Raji (cell line): Measurements from ENCODE around the gene SFXN5.

ENCODE experiments used
- POLR2A ChIP-seq: IDR thresholded peaks from 2 replicates; pipeline ENCODE4 v1.6.1; 2011; ENCODE audit warnings: low read depth, low read length, control low read depth; ENCODE audit not compliant: insufficient read depth

SFXN5 gene

GRCh38 chr2:72975017-72975416 lies 96.5 kb downstream of the SFXN5 start:
- TF ChIP-seq POLR2A: no peak

DNA sequence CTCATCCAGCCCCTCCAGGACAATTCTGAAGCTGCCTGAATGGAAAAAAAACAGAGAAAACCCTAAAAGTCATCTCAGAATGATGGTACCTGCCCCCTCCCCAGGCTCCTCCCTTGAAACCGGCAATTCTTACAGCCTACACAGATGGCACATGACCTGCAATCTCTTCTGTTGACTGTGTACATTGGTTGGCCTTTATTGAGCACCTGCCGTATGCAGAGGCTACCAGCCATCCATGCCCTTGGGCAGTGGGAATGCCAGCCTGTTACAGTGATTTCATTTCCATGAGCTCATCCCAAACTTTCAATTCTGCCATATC lies 97.1 kb downstream of the SFXN5 start:
- no peak for TF ChIP-seq POLR2A

GRCh38 chr2:72973566-72974435 lies 97.7 kb downstream of the SFXN5 start:
- no peak for TF ChIP-seq POLR2A

- TF ChIP-seq POLR2A: no peak
Measured at GRCh38 chr2:72973137-72973535, 98.4 kb downstream of the SFXN5 start.

DNA sequence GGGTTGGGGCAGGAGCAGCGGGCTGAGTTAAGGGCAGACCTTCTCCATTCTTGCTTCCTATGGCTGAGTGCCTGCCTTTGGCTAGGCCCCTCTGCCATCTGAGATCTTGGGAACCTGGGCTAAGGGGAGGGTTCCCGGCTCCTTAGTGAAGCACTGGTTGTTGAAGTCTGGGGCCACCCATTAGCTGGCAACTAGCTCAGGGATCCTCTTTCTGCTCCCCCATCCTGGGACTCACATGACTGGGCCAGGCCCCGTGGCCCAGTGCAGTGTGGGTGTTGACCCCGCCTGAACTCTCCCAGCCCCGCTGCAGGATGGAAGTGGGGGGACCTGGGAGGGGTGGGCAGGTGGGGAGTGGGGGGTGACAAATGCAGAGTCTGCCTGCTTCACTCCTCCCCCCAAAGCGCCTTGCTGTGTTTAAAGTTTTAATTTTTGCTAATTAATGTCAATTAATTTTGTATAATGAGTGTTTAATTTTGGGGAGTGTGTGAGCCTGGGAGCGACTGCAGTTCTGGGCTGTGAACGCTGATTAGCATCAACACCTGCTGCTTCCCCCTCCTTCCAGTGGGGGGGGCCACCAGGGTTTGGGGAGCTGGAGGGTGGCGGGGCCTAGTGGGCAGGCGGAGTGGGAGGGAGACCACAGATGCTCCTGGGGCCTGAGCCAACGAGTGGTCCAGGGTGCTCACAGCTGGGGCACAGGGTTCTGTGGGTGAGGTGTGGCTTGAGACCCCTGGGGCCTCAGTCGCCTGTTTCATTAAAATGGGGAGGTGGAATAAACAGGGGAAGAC lies 99.0 kb downstream of the SFXN5 start:
- no peak for TF ChIP-seq POLR2A

- no peak for TF ChIP-seq POLR2A
Measured at GRCh38 chr2:72971036-72971435, 100.5 kb downstream of the SFXN5 start.

- TF ChIP-seq POLR2A: no peak
Measured at GRCh38 chr2:72969706-72970105, 101.8 kb downstream of the SFXN5 start.

DNA sequence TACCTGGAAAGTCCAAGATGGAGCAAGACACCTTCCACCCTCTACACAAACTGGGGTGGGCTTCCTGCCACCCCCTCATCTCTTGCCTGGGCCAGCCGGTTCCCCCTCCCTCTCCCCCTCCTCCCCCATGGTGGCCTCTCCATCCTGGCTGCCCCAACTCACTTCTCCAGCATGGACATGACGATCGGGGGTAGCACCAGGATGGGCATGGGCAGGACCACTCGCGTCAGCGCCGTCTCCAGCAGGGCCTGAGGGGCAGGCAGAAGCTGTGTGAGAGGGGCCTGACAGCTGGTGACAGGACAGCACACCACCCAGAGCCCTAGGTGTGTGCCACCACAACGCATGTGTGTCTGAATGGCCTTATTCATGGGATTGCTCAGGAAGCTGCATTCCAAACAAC lies 103.2 kb downstream of the SFXN5 start:
- TF ChIP-seq POLR2A: no peak

DNA sequence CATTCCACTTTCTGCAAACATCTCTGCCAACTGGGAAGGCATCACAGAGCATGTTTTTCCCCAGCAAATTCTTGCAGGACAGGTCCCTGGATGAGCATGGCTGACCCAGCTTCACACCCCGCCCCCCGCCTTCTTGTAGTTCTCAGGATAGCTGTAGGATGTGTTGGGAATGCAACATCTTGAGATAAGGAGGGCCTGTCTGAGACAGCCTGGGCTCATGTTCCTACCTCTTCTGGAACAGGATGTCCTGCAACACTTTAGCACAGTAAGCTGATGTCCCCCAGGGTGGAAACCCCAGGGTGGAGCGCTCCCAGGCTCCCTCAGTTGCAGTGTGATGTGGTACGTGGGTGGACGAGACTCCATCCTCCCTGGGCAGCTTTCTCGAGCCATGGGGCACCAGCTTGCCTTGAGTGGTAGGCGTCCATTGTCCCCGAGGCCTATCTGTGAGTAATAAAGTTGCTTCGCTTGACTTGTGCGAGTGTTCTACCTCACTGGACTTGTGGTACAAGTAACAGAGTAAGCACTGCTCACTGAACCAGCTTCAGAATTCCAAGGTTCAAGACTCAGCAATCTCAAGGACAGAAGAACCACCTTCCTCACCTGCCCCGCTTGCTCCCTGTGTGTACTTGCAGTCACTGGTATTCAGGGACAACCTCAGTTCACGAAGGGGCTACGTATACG lies 105.6 kb downstream of the SFXN5 start:
- no peak for TF ChIP-seq POLR2A

DNA sequence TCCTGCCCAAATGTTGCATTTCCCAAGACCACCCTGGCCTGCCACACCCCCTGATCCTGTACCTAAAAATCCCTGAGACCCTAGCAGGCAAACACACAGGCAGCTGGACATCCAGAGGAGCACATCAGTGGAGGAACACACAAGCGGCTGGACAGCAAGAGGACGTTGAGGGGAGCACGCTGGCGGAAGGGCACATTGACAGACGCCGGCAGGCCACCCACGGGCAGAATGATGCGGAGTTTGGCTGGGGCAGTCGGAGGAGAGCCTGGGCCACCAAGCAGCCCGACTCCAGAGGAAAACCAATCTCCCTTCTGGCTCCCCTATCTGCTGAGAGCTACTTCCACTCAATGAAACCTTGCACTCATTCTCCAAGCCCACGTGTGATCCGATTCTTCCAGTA lies 106.5 kb downstream of the SFXN5 start:
- TF ChIP-seq POLR2A: no peak

- TF ChIP-seq POLR2A: no peak
Measured at GRCh38 chr2:72964146-72964525, 107.4 kb downstream of the SFXN5 start.

- TF ChIP-seq POLR2A: no peak
Measured at GRCh38 chr2:72963423-72964145, 107.9 kb downstream of the SFXN5 start.

DNA sequence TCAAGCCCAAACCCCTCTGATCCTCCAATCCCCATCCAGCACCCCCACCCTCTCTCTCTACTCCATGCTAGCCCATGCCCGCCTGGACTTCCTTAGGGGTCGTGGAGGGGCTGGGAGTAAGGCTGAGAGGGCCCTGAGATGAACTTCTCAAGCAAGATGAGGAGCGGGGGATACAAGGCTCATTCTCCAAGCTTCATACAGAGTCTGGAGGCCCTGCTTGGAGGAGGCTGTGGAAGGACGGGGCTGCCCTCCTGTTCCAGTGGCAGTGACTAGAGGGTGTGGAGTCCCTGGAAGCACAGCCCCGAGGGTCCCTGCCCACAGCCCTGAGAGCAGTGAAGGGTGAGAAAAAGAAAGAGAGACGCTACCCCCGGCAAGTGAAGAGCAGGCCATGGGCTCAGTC lies 108.6 kb downstream of the SFXN5 start:
- no peak for TF ChIP-seq POLR2A

- no peak for TF ChIP-seq POLR2A
Measured at GRCh38 chr2:72961853-72962468, 109.6 kb downstream of the SFXN5 start.
